K562 (cell line): ENCODE measurements around the gene CCDC28A. TPM values are rescaled to one million over a fixed set of nuclear protein-coding genes. Genes with fewer than 3 reads are reported as not detected.
A peak's percentile ranks its signal among the peaks of the same experiment; 100 is the strongest.

Source experiments
- ATAC-seq: fragments of 200-7000 bp; cut with Tn5 transposase; 3 replicates; pipeline ENCODE4 v1.9.1; 2020; ENCODE audit warnings: moderate library complexity
- BruUV-seq: library from RNA; stranded (reverse); fragments of 400-500 nt; replicated peaks from 2 replicates; lab custom pipeline; 2021; lab: Mats Ljungman, UMichigan
- CTCF ChIA-PET: fragments of 300-600 bp; formaldehyde crosslinking; extraction: SDS; loops from one replicate; lab custom pipeline; 2021; ENCODE audit warnings: low intra/inter-chr PET ratio; lab: Yijun Ruan, JAX
- POLR2A ChIA-PET: fragments of 300-600, 350-650 bp; sonication (Branson Sonifier 250); formaldehyde crosslinking; extraction: SDS; loops from one replicate; lab custom pipeline; 2021; ENCODE audit warnings: antibody characterized with exemption, inconsistent platforms; lab: Yijun Ruan, JAX
- DNase-seq, 4 experiments: peaks; one replicate each; pipeline versions ENCODE4 v3.0.0 to v3.0.0-alpha.2; 2011 to 2018; ENCODE audit warnings: low spot score in 3 of 4, mixed read lengths in 3 of 4; ENCODE audit errors: extremely low read depth in 1 of 4
- FAIRE-seq: peaks from 2 replicates; lab custom pipeline; 2011; peaks lifted over from hg19 to GRCh38; lab: Jason Lieb, UNC
- H2AFZ ChIP-seq: 2 replicates; pipeline ENCODE4 v1.6.0; 2011; ENCODE audit warnings: low read depth, low read length, control low read depth, inconsistent platforms
- H3K27ac ChIP-seq: fragments of 200-600 bp; 3 replicates; pipeline ENCODE4 v1.8.0; 2011; ENCODE audit warnings: low read depth, mild to moderate bottlenecking, control low read depth, inconsistent platforms, low read length, moderate library complexity, mixed read lengths; ENCODE audit errors: extremely low read depth
- H3K27me3 ChIP-seq, 2 experiments: fragments of 300-600 bp in 1 of 2; 2 replicates in 1 of 2; 3 replicates in 1 of 2; pipeline versions ENCODE4 v1.6.0 to v1.8.0; 2011; ENCODE audit warnings: inconsistent platforms in 2 of 2, low read length in 2 of 2, mild to moderate bottlenecking in 1 of 2, mixed read lengths in 1 of 2, moderate library complexity in 1 of 2; ENCODE audit not compliant: control insufficient read depth in 2 of 2, insufficient read depth in 2 of 2
- H3K36me3 ChIP-seq: fragments of 300-600 bp; 3 replicates; pipeline ENCODE4 v1.8.0; 2011; ENCODE audit warnings: mild to moderate bottlenecking, low read length, inconsistent platforms; ENCODE audit not compliant: control insufficient read depth, insufficient read depth
- H3K4me1 ChIP-seq, 2 experiments: fragments of 200-600 bp in 1 of 2; replicated peaks in 1 of 2; 2 replicates in 1 of 2; 3 replicates in 1 of 2; pipeline versions ENCODE4 v1.5.1 to v1.8.0; 2011; ENCODE audit warnings: inconsistent platforms in 2 of 2, low read length in 2 of 2, mild to moderate bottlenecking in 1 of 2, mixed read lengths in 1 of 2, moderate library complexity in 1 of 2; ENCODE audit not compliant: control insufficient read depth in 2 of 2, insufficient read depth in 2 of 2
- H3K4me2 ChIP-seq: 2 replicates; pipeline ENCODE4 v1.6.1; 2011; ENCODE audit warnings: low read length, control low read depth, inconsistent platforms, mixed read lengths; ENCODE audit not compliant: insufficient read depth
- H3K4me3 ChIP-seq: fragments of 200-600 bp; sonication (generic), shearing (Covaris generic); 2 replicates; pipeline ENCODE4 v1.5.1; 2016; ENCODE audit warnings: control low read depth, inconsistent platforms
- H3K79me2 ChIP-seq: fragments of 200-600 bp; 3 replicates; pipeline ENCODE4 v1.8.0; 2011; ENCODE audit warnings: low read length, inconsistent platforms; ENCODE audit not compliant: control insufficient read depth, insufficient read depth
- H3K9ac ChIP-seq, 2 experiments: 2 replicates each; pipeline versions ENCODE4 v1.6.0 to v1.6.1; 2011; ENCODE audit warnings: low read depth in 2 of 2, low read length in 2 of 2, control low read depth in 1 of 2, inconsistent platforms in 1 of 2, mild to moderate bottlenecking in 1 of 2, mixed read lengths in 1 of 2; ENCODE audit not compliant: insufficient read depth in 1 of 2
- H3K9me1 ChIP-seq: one replicate; pipeline ENCODE4 v1.6.0; 2011; ENCODE audit warnings: inconsistent platforms, mild to moderate bottlenecking, low read length, moderate library complexity; ENCODE audit not compliant: control insufficient read depth, insufficient read depth
- H3K9me3 ChIP-seq: replicated peaks from 2 replicates; pipeline ENCODE4 v1.5.1; 2011; ENCODE audit warnings: low read depth, low read length, inconsistent platforms; ENCODE audit not compliant: control insufficient read depth, insufficient read depth
- H4K20me1 ChIP-seq: replicated peaks from 2 replicates; pipeline ENCODE4 v1.6.1; 2011; ENCODE audit warnings: low read length, inconsistent platforms, mixed read lengths; ENCODE audit not compliant: control insufficient read depth, insufficient read depth
- ESRRA ChIP-seq: fragments of 450-650 bp; IDR thresholded peaks from 2 replicates; pipeline ENCODE4 v1.6.1; 2014; ENCODE audit warnings: low read depth, mild to moderate bottlenecking, moderate library complexity, borderline replicate concordance
- FOXJ2 ChIP-seq: fragments of 200-800 bp; sonication (Bioruptor generic); IDR thresholded peaks from 2 replicates; pipeline ENCODE4 v1.6.1; 2016; ENCODE audit warnings: missing genetic modification characterization, missing compliant biosample characterization
- FOXK1 ChIP-seq: sonication (generic); formaldehyde crosslinking; IDR thresholded peaks from 2 replicates; pipeline ENCODE4 v1.8.0; 2022; ENCODE audit warnings: missing genetic modification reagents, mild to moderate bottlenecking, borderline replicate concordance
- KHSRP ChIP-seq: fragments of 450-650 bp; IDR thresholded peaks from 2 replicates; pipeline ENCODE4 v1.6.1; 2017
- RAD21 ChIP-seq, 2 experiments: fragments of 250-450 bp in 1 of 2; fragments of 450-650 bp in 1 of 2; sonication (Bioruptor Pico) in 1 of 2; formaldehyde crosslinking in 1 of 2; IDR thresholded peaks in 1 of 2; conservative IDR thresholded peaks in 1 of 2; 2 replicates each; pipeline versions ENCODE4 v1.4.0 to v1.8.0; 2020 to 2022; ENCODE audit warnings: mild to moderate bottlenecking in 2 of 2, moderate library complexity in 1 of 2
- SRSF9 ChIP-seq: fragments of 200-400 bp; formaldehyde crosslinking; IDR thresholded peaks from 2 replicates; pipeline ENCODE4 v1.6.1; 2017; ENCODE audit warnings: low read depth, low read length, borderline replicate concordance
- ZNF316 ChIP-seq: fragments of 450-650 bp; IDR thresholded peaks from 2 replicates; pipeline ENCODE4 v1.6.1; 2016
- ZNF518B ChIP-seq: fragments of 250-450 bp; sonication (Bioruptor Pico); IDR thresholded peaks from 2 replicates; pipeline ENCODE4 v1.5.0; 2021; ENCODE audit warnings: mild to moderate bottlenecking, moderate library complexity
- WGBS: fragments of 100-300 bp; shearing (Covaris generic); methylation state at CpG from one replicate; pipeline ENCODE4 v1.1.6; 2016; ENCODE audit warnings: low coverage, mixed read lengths; ENCODE audit not compliant: insufficient coverage; ENCODE audit errors: missing lambda C conversion rate; 5-methylcytosine and 5-hydroxymethylcytosine counted together
- in situ Hi-C: fragments of 300-500 bp; cut with MboI; formaldehyde crosslinking; loops from 4 replicates; pipeline ENCODE4 v1.15.0; 2018; ENCODE audit warnings: inconsistent platforms, mixed read lengths
- intact Hi-C: fragments of 100-400 bp; cut with micrococcal nuclease; formaldehyde crosslinking; loops from 2 replicates; pipeline ENCODE4 v1.14.2; 2022
- polyA plus RNA-seq, 8 experiments: library from polyadenylated mRNA; depleted of rRNA in 4 of 8; stranded (reverse) in 5 of 8; unstranded in 3 of 8; fragments of >200 nt; fragmentation: Nextera tagmentation in 2 of 8; fragmentation: Illumina TruSeq in 1 of 8; extraction: Ambion mirVana in 2 of 8; extraction: Trizol in 1 of 8; gene quantifications; 2 replicates each; pipeline versions ENCODE4 v1.2.1 to v1.2.3, GENCODE V29; 2011 to 2014; ENCODE audit warnings: inconsistent platforms in 1 of 8, missing spikeins in 1 of 8
- total RNA-seq, 7 experiments: library from RNA; depleted of rRNA in 6 of 7; stranded (reverse); fragments of >200 nt in 6 of 7; fragmentation: Illumina TruSeq in 2 of 7; extraction: Trizol in 2 of 7; gene quantifications; 2 replicates each; pipeline versions ENCODE4 v1.2.1 to v1.2.3, GENCODE V29; 2011 to 2021; ENCODE audit warnings: low replicate concordance in 1 of 7
- TF ChIP-seq, protein P1 (sequence below): fragments of 450-650 bp; IDR thresholded peaks from 2 replicates; pipeline ENCODE4 v1.6.1; 2016

The CCDC28A gene
- total and polyA plus RNA-seq, 9 of the 15 experiments (the other 6 are each of a cell fraction or from before 2014, with no cell fraction given), result 12.6 to 35.5 (median 19.1) TPM

GRCh38 chr6:138833816-138834539 is 60.4 kb downstream of the CCDC28A start:
- ATAC-seq (no peak), FAIRE-seq (no peak), DNase-seq (no peak)
- Histone ChIP-seq H3K9me1 (no peaks in the 10 kb centered on the region), H3K4me2 (no peak overlapping the region), H3K36me3 (no peaks in the 10 kb centered on the region), H3K4me1 (no peaks in the 10 kb centered on the region), H3K27ac (no peak overlapping the region), H3K27me3 (peaks cover 27 to 42% of the 10 kb centered on the region in 2 experiments), H3K79me2 (no peaks in the 10 kb centered on the region), H3K4me3 (no peak overlapping the region), H3K9ac (no peak overlapping the region), H3K9me3 (no peaks in the 10 kb centered on the region), H2AFZ (no peak overlapping the region), H4K20me1 (no peaks in the 10 kb centered on the region)
- ChIA-PET POLR2A (no interaction called here), CTCF (no interaction called here)
- intact Hi-C loops, result no loop called here
- in situ Hi-C loops, result no loop called here
- BruUV-seq, result no TSS peak
- TF ChIP-seq FOXJ2 (tag) (0 out of 2 replicates have a peak, but pooled peaks have one; percentile 28), ESRRA (no peak), ZNF316 (peak; percentile 73)
- 9% methylated on average over 4 of the region's 4 CpGs for WGBS

DNA sequence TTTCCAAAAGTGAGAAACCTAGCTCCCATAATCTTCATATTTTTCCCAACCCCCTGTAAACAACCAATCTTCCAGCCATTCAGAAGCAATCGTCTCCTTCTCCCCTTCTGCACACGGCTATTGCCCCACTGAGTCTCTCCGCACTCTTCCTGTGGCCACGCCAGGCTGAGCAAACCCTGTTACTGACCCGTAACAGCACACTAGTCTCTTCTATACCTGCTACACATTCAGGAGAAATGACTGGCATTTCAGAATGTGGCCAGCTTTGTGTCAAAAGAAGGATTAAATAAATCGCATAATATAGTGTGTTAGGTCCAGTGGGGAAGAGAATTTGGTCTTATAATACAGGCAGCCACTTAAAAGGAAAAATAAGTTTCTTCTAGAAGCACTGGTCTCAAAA is 63.7 kb downstream of the CCDC28A start:
- DNase-seq, result no peak
- ChIA-PET POLR2A (no interaction called here), CTCF (no interaction called here)
- Histone ChIP-seq H3K36me3 (no peaks in the 10 kb centered on the region), H3K4me1 (no peaks in the 10 kb centered on the region), H3K79me2 (no peaks in the 10 kb centered on the region), H3K9ac (no peak overlapping the region), H3K9me1 (no peaks in the 10 kb centered on the region), H4K20me1 (no peaks in the 10 kb centered on the region), H3K4me2 (no peak overlapping the region), H3K27ac (no peak overlapping the region), H3K27me3 (peaks cover 22 to 29% of the 10 kb centered on the region in 2 experiments), H3K9me3 (no peaks in the 10 kb centered on the region), H3K4me3 (no peak overlapping the region), H2AFZ (no peak overlapping the region)
- in situ Hi-C loops (no loop called here), intact Hi-C loops (no loop called here)
- WGBS, result 9% methylated on average over 6 of the region's 6 CpGs
- no peak for ATAC-seq
- FAIRE-seq, result no peak
- no TSS peak for BruUV-seq
- TF ChIP-seq KHSRP (no peak), FOXK1 (CRISPR knock-in tag) (no peak), RAD21 (CRISPR knock-in tag; conservative IDR thresholded peaks at IDR 0.05 in 1 of 2, IDR thresholded peaks at IDR 0.05 in 1 of 2) (no peak), SRSF9 (no peak), ZNF518B (CRISPR knock-in tag) (no peak)
- TF ChIP-seq, protein P1, sequence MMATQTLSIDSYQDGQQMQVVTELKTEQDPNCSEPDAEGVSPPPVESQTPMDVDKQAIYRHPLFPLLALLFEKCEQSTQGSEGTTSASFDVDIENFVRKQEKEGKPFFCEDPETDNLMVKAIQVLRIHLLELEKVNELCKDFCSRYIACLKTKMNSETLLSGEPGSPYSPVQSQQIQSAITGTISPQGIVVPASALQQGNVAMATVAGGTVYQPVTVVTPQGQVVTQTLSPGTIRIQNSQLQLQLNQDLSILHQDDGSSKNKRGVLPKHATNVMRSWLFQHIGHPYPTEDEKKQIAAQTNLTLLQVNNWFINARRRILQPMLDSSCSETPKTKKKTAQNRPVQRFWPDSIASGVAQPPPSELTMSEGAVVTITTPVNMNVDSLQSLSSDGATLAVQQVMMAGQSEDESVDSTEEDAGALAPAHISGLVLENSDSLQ, result no peak
